Endothelial cell of umbilical vein (primary cell): Measurements from ENCODE around the gene SOX10.

ENCODE experiments used
- CTCF ChIP-seq, 2 donors: IDR thresholded peaks; 1 replicate in 1 of 2; 2 replicates in 1 of 2; pipeline ENCODE4 v1.5.1; 2011; ENCODE audit warnings: low read length in 2 of 2, mild to moderate bottlenecking in 2 of 2, moderate library complexity in 2 of 2, control low read depth in 1 of 2, inconsistent platforms in 1 of 2, low read depth in 1 of 2; ENCODE audit not compliant: insufficient read depth in 1 of 2; ENCODE audit errors: extremely low read depth in 1 of 2
- POLR2A ChIP-seq: IDR thresholded peaks from 2 replicates; pipeline ENCODE4 v1.6.1; 2012; ENCODE audit warnings: low read depth, mild to moderate bottlenecking, control low read depth, low read length

DNA sequence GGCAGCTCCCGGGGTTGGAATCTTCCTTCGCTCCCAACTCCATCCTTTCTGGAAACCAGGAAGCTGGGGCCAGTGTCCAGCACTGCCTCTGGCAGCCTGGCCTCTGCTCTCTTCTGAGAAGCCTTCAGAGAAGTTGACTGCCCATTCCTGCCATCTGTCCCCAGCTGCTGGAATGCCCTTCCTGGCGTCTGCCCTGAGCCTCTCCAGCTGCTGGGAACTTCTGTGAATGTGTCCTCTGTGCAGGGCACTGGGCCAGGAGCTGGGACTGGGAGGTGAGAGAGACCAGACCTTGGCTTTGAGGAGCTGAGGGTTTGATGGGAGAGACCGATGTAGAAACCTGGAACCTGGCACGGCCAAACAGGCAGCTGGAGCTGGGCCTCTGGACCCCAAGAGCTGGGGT, 5.9 kb upstream of the SOX10 start:
- TF ChIP-seq POLR2A (no peak), CTCF (IDR thresholded peaks at IDR 0.05; ENCODE audit: extremely low read depth in 1 of 2, insufficient read depth in 1 of 2, low read depth in 1 of 2, low read length in 2 of 2) (no peak)
